IPS-18c (cell line): ENCODE data around the gene FLAD1.

ENCODE experiments used
- H3K4me3 ChIP-seq: 2 replicates; pipeline ENCODE4 v1.7.0; 2013; ENCODE audit warnings: low read depth, mild to moderate bottlenecking, low read length, moderate library complexity; ENCODE audit not compliant: insufficient read depth
- H3K9me3 ChIP-seq: one replicate; pipeline ENCODE4 v1.6.1; 2013; ENCODE audit warnings: mild to moderate bottlenecking, low read length, moderate library complexity; ENCODE audit not compliant: control insufficient read depth, insufficient read depth

Gene FLAD1

DNA sequence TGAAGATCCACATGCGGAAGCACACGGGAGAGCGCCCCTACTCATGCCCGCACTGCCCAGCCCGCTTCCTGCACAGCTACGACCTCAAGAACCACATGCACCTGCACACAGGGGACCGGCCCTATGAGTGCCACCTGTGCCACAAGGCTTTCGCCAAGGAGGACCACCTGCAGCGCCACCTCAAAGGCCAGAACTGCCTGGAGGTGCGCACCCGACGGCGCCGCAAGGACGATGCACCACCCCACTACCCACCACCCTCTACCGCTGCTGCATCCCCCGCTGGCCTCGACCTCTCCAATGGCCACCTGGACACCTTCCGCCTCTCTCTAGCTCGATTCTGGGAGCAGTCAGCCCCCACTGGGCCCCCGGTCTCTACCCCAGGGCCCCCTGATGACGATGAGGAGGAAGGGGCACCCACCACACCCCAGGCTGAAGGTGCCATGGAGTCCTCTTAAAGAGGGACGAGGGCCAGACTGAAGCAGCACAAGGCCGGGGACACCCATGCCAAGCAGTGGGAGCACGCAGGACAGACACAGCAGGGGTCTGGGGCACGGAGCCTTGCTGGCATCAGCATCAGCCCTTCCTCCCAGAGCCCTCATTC lies 33.2 kb downstream of the FLAD1 start:
- no peaks in the 10 kb centered on the region for H3K9me3 ChIP-seq
- H3K4me3 ChIP-seq = no peak overlapping the region

DNA sequence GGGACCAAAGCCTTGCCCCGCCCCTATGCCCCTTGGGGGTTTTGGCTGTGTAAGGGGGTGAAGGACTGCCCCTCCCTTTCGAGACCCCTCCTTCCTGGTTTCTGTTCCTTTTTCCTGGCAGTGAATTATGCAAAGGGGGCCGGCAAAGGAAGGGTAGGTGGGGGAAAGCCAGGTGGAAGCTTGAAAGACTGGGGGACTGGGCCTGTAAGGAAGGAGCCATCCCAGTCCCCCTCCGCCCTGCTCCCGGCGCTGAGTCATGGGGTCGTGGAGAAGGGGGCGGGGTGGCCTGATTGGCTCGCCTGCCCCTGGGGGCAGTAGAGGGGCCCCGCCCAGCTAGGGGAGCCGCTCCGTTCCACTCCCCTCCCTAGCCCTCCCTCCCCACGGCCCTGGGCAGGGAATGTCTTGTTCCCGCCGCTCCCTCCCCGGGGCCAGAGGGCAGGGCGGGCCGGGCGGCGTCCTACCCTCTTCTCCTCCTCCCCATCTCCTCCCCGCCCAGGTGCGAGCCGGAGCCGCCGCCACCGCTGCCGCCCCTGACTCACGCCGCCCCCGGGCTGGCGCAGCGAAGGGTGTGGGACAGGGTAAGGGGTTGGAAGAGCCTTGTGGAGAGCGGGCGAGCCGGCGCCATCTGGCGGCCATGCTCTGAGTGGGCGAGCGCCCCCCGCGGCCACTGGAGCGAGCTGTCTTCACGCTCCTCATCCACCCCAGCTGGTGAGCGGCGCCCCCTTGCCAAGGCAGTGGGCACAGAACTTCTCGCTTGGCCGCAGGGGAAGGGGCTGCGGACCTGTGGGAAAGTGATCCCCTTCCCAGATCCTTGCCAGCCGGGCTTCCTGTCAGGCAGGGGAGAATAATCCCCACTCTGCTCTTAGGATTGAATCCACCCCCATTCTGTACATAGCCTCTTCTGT lies 34.1 kb downstream of the FLAD1 start:
- Histone ChIP-seq H3K4me3 (peak overlapping the region; percentile 62), H3K9me3 (no peaks in the 10 kb centered on the region)

DNA sequence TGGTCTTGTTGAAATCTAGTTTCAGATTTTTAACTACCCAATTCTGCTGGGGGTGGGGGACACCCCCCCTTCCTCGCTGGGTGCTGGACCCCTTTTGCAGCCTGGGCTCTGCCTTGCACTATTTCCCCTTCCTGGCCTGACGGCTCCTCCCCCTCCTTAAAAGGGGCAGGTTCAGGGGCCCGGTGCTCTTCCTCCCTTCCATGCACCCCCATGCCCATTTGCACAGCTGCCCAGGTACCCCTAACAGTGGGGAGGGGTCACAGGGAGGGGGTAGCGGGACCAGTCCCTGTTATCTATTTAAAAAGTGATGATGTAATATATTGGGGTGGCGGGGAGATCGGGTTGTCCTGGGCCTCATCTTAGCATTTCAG lies 34.8 kb downstream of the FLAD1 start:
- peak overlapping the region; percentile 62; the same call in 1 of the 2 replicates for H3K4me3 ChIP-seq

DNA sequence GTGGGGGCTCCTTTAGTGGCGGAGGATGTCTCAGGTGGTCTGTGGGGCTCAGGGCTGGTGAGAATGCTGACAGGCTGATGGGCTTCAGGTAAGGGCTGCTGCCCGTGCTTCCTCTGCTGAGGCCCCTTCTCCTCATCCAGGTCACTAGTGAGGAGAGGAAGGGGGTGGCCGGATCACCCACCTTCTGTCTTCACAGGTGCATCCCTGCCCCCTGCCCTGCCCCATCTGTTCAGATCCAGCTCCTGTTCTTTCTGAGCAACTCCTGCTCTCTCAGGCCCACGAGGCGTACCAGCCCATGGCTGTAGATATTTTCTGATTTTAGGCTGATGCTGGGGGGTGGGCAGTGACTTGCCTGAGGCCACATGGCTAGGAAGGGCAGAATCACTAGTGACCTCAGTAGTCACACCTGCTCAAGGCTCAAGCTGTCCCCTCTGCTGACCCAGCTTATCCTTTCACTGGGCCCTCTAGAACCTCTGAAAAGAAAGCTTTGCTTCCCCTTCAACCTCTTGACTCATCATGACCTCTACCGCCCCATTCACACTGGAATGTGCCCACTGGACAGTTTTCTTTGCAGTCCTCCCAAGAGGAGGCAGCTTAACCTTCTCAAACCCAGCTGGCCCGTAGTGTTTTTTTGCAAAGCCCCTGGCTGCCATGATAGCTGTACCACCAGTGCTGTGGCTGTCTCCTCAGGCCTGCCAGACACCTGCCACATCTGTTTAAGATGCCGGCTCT lies 35.6 kb downstream of the FLAD1 start:
- H3K4me3 ChIP-seq = no peak overlapping the region
- no peaks in the 10 kb centered on the region for H3K9me3 ChIP-seq

More for the DNA sequence above, 34.8 kb downstream of the FLAD1 start:
- no peaks in the 10 kb centered on the region for H3K9me3 ChIP-seq

DNA sequence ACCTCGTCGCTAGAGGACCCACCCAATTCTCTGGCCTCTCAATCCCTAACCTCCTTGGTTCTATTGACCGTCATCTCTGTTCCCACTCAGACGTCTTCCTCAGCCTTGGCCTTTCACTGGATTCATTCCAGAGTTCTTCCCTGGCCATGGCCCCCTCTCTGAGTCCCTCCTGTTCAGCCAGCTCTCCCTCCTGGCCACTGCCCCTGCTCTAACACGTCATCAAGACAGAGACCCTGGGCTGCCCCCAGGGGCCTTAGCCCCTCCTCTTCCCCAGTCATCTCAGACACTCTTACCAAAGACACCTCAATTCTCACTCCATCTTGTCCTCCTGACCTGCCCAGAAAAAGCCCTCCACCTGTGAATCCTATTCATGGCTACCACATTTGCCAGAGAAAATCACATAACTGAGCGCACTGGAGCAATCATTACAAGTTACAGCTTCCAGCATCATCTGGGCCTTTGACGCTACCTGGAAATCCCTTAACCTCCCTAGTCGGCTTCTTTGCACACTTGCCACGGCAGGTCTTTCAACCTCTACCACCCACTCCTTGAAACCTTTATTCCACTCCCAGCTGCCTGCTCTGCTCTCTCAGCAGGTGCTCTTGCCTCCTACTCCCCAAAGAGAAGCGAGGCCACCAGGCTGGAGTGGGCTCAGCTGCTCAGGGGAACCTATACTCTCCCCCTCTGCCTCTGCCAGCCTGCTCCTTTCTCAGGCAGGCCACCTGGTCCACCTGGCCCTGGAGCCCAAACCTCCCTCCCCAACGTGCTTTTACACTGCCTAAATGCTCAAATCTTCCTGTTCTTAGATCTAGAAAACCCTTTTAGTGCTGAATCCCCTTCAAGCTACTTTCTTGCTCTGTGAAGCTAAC lies 36.5 kb downstream of the FLAD1 start:
- Histone ChIP-seq H3K4me3 (no peak overlapping the region), H3K9me3 (no peaks in the 10 kb centered on the region)

DNA sequence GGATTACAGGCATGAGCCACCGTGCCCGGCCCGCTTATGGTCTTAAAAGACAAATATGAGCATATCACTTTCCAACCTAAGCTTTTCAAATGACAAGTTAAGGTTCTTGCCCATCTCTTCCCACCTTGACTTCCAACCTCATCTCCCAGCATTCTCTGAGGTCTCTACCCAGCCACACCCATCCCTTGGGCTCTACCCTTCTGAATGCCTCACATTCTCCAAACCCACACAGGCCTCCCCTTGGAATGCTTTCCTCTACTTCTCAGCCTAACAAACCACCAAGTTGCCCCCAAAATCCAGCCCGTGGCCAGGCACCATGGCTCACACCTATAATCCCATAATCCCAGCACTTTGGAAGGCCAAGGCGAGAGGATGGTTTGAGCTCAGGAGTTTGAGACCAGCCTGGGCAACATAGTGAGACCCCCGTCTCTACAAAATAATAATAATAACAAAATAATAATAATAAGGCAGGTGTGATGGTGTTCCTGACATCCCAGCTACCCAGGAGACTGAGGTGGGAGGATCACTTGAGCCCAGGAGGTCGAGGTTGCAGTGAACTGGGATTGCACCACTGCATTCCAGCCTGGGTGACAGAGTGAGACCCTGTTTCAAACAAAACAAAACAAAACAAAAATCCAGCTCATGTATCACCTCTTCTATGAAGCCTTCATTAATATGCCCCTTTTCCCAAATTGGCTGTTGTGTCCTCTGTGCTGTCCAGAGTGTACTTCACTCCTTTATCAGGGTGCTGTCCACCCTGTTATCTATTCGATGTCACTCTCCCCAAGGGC lies 39.2 kb downstream of the FLAD1 start:
- no peak overlapping the region for H3K4me3 ChIP-seq
- H3K9me3 ChIP-seq = no peaks in the 10 kb centered on the region

DNA sequence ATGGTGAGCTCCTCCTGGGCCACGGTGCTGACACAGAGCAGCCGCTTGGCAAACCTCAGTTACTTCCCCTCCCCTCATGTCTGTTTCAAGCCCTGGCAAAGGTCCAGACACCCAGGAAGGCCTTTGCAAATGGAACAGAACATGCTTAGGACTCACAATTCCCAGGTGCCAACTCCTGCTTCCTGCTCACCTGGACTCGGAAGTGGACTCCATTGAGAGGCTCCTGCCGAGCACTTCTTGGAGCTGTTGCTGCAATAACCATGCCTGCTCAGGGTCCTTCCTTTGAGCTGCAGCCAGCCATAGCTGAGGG lies 39.7 kb downstream of the FLAD1 start:
- Histone ChIP-seq H3K9me3 (no peaks in the 10 kb centered on the region), H3K4me3 (no peak overlapping the region)

DNA sequence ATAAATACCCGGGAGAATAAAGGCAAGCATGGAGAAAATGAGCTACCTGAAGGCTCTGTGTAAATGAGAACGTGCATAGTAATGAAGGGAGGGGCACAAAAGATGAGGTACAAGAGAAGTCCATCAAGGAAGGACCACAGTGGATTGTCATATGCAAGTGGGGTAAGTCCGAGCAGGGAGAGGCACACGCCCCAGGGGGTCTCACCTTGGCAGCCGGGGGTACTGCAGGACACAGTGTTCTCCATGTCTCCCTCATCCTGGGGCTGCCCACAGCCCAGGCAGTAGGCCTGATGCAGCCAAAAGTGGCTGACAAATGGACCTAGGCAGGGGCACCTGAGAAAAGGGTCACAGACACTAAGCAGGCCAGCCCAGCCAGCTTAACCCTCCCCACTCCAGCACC lies 40.5 kb downstream of the FLAD1 start:
- Histone ChIP-seq H3K9me3 (no peaks in the 10 kb centered on the region), H3K4me3 (no peak overlapping the region)

DNA sequence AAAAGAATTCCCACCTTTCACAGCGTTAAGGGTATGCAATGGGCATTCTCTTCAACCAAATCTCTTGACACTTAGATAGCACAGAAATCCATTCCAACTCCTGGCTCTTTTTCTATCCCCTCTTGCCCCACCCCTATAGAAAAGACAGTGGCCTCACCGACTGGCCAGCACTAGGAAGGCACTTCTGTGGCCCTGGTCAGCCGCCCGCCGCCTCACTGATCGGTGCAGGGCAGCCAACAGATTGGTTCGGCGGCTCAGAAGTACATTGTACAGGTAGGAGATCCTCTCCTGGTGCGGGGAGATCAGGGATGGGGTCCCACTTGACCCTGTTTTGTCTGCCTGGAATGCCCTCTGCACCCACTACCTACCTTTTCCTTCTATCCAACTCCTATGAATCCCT lies 41.2 kb downstream of the FLAD1 start:
- Histone ChIP-seq H3K9me3 (no peaks in the 10 kb centered on the region), H3K4me3 (no peak overlapping the region)

DNA sequence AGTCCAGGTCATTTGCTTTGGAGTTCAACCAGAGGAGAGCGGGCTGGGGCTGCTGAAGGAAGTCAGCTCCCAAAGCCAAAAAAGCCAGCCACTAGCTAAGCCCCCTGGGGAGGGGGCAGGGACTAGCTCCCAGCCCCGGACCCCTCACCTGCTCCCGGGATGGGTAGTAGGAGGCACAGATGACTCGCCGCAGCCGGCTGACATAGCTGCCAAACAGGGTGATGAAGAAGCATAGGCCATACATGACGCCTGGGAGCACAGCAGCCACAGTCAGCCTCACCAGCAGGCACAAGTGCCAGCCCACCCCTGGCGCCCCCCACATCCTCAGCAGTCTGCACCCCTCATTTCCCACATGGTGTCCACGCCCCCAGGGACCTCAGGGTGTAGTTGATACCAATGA lies 43.0 kb downstream of the FLAD1 start:
- H3K9me3 ChIP-seq = no peaks in the 10 kb centered on the region
- H3K4me3 ChIP-seq = no peak overlapping the region

DNA sequence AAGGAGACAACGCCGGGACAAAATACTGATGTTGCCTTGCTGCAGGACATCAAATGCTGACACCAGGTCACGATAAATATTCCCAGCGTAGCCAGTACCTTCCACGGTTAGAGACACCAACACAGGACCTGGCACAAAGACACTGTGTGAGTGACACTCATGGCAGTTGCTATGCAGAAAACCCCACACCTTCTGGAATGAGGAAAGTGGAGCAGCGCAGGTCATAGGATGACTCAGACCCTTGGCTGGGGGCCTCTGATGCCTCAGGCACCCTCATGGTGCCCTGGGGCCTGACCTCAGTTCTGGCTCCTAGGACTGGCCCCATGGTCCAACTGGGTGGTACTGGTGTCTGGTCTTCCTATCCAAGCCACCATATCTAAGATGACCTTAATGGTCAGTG lies 43.4 kb downstream of the FLAD1 start:
- H3K4me3 ChIP-seq = no peak overlapping the region
- H3K9me3 ChIP-seq = no peaks in the 10 kb centered on the region

DNA sequence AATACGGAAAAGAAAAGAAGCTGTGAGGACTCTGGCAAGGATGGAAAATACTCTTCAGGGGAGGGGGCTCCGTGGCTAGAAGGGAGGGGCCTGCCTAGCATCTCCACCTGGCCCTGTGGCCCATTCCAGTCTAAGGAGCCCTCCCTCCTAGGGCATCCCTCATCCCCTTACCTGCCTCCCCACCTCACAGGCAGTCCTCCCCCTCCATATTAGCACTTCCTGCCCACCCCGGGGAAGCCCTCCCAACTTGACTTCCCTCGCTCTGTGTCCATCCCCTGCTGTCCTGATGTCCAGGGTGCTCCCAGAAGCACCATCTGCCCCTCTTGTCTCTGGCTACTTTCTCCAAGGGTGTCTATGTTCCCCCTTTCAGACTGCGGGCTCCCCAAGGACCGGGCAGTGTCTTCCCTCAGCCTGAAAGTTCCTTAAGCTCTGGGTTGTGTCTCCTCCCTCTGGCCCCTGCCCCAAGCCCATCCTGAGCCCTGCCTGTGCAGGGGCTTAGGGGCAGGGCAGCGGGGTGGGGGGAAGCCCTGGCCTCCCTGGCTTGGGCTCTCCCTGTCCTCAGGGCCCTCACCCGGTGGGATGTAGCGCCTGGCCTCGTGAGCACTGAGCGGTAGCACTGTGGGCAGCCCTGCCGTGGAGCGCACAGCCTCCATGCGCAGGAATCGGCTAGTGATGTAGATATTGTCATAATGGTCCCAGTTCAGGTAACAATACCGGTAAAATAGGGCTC lies 46.5 kb downstream of the FLAD1 start:
- no peaks in the 10 kb centered on the region for H3K9me3 ChIP-seq

DNA sequence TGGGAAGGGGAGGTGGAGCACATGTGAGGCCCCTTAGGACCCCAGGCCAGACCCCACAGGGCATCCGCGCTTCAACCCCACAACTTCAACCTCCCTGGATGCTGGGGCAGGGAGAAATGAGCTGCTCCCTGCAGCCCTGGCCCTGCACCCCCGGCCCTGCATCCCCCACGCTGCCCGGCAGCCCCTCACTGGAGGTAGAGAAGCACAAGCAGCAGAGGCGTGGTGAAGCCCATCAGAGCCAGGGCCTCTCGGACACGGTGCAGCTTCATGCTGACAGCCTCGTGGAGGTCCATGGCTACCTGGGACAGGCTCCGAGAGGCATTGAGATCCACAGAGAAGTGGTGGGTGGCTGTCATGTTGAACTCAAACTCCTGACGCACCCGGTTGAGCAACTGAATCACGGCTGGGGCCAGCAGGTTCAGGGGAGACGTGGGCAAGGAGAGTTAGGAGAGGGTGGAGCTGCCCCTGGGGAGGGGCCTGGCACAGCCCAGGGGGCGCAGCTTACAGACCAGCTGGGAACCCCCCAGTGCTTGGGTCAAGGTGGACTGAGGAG lies 47.2 kb downstream of the FLAD1 start:
- Histone ChIP-seq H3K9me3 (no peaks in the 10 kb centered on the region), H3K4me3 (no peak overlapping the region)

More for the DNA sequence above, 46.5 kb downstream of the FLAD1 start:
- H3K4me3 ChIP-seq = no peak overlapping the region

DNA sequence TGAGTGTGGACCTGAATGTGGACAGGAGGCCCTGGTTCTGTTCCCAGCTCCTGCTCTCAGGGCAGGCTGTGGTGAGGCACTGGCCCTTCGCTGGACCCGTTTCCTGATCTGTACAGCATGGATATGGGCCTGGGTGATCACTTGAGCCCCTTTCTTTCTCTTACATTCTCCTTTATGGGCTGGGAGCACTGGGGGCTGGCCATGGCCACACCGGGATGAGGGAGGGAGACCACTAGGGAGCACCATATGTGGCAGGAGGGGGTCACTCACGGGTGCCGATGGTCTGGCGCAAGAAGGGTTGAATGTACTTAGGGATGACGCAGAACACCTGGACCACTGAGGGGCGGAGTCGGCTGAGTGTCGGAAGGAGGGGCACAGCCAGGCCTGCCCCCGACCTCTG lies 47.8 kb downstream of the FLAD1 start:
- Histone ChIP-seq H3K9me3 (no peaks in the 10 kb centered on the region), H3K4me3 (no peak overlapping the region)

DNA sequence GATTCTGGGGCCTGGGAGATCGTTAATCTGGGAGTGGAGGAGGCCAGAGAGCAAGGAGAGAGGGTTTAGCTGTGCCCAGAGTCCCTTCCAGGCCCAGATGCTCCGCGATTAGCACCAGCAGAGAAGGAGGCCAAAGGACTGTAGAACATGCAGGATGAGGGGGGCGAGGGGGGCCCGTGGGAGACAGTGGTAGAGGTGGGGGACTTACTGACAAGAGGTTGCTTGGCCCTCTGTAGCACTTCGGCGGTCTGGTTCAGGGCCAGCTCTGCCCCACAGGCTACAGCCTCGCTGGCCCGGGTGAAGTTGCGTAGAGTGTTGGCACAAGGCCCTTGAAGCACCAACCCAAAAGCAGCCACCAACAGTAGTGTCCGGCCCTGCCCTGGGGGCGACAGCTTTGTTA lies 49.7 kb downstream of the FLAD1 start:
- H3K4me3 ChIP-seq = no peak overlapping the region

DNA sequence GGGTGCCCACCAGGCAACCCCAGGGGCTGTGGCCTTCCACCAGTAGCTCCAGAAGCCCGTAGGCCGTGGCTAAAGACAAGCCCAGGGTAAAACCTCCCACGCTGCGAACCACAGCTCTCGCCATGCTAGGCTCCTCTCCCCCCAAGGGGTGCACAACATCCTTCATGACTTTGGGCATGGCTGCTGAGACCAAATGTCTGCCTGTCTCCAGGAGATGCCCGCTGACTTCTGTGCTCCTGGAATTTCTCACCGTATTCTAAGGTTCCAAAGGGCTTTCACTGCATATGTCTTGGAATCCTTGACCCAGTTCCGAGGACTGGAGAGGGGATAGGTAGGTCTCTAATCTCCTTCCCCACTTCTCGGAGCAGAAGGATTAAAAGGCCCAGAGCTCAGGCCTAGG lies 50.4 kb downstream of the FLAD1 start, which contains the start of the genes DCST1 and DCST2:
DCST1 (plus strand) TSS at position 301 of the 400 bp plus-strand sequence. CDS start 213 bp downstream, outside the sequence.
DCST2 (minus strand) TSS at position 258 of the 400 bp plus-strand sequence; CDS start at position 178, 80 bp downstream.
- Histone ChIP-seq H3K9me3 (no peaks in the 10 kb centered on the region), H3K4me3 (no peak within 1 kb of the TSS)

More for the DNA sequence above, 49.7 kb downstream of the FLAD1 start:
- no peaks in the 10 kb centered on the region for H3K9me3 ChIP-seq
